Activated CD8-positive, alpha-beta memory T cell treated with anti-CD3 and anti-CD28 coated beads, Interleukin-2, amount 10 ng/mL, durations not matched to agents 7 days and 5 days (primary cell): ENCODE results near the gene SLC25A53. TPM values are rescaled to one million over a fixed set of nuclear protein-coding genes. Genes with fewer than 3 reads are reported as not detected.
"Not testable (repeated sequence)": the region's sequence is repeated elsewhere in the genome, so short reads cannot be mapped to it uniquely, and the experiment has no call there.

Experiments used
- ATAC-seq: fragments of 150-1000 bp; cut with Tn5 transposase; one replicate; pipeline ENCODE4 v1.10.0; 2021; ENCODE audit warnings: moderate library complexity
- CTCF ChIA-PET: fragments of 350-600 bp; sonication (Branson Sonifier 250); formaldehyde crosslinking; loops from one replicate; lab custom pipeline; 2021; ENCODE audit warnings: antibody characterized with exemption; lab: Charles Lee
- DNase-seq: peaks from one replicate; pipeline ENCODE4 v3.0.0-alpha.2; 2020
- H3K27ac Mint-ChIP-seq: one replicate; pipeline ENCODE4 v1.8.0; 2021; ENCODE audit warnings: mild to moderate bottlenecking, mixed read lengths
- H3K27me3 Mint-ChIP-seq: one replicate; pipeline ENCODE4 v1.8.0; 2021; ENCODE audit warnings: mixed read lengths
- H3K36me3 Mint-ChIP-seq: one replicate; pipeline ENCODE4 v1.8.0; 2021; ENCODE audit warnings: mild to moderate bottlenecking, mixed read lengths
- H3K4me1 Mint-ChIP-seq: one replicate; pipeline ENCODE4 v1.8.0; 2021; ENCODE audit warnings: mixed read lengths
- H3K4me3 Mint-ChIP-seq: one replicate; pipeline ENCODE4 v1.8.0; 2021; ENCODE audit warnings: mild to moderate bottlenecking, moderate library complexity, mixed read lengths
- H3K9me3 Mint-ChIP-seq: one replicate; pipeline ENCODE4 v1.8.0; 2022; ENCODE audit warnings: low read depth, mixed read lengths
- total RNA-seq, 2 experiments: library from RNA; stranded (reverse); gene quantifications; one replicate each; pipeline ENCODE4 v1.2.3, GENCODE V29; 2021

The SLC25A53 gene
- total RNA-seq, 2 experiments from 2014 or later = 7.4 to 9.6 TPM

DNA sequence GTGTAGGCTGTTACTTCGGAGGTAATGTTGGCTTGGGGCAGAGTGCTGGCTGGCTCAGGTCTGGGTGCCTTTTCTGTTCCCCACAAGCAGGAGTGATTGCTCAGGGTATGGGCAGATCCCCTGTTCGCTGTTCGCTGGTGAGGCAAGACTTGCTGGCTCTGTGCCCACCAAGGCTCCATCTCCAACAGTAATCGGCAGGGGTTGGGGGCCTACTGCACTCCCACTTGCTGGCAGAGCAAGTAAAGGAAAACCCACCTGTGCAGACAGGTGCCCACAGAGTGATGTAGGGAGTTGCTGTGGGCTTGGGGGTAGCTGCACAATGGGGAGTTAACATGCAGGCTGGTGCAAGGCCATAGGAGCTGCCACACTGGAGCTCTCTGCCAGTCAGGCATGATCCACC lies 72.7 kb downstream of the SLC25A53 start:
- ATAC-seq (no peak), DNase-seq (no peak)
- CTCF ChIA-PET = no interaction called here
- H3K4me3 Mint-ChIP-seq = no peak overlapping the region
- H3K27me3 Mint-ChIP-seq = peaks cover 6% of the 10 kb centered on the region
- no peak overlapping the region for H3K27ac Mint-ChIP-seq
- H3K9me3 Mint-ChIP-seq = no peaks in the 10 kb centered on the region
- H3K36me3 Mint-ChIP-seq = no peaks in the 10 kb centered on the region
- H3K4me1 Mint-ChIP-seq = no peaks in the 10 kb centered on the region

DNA sequence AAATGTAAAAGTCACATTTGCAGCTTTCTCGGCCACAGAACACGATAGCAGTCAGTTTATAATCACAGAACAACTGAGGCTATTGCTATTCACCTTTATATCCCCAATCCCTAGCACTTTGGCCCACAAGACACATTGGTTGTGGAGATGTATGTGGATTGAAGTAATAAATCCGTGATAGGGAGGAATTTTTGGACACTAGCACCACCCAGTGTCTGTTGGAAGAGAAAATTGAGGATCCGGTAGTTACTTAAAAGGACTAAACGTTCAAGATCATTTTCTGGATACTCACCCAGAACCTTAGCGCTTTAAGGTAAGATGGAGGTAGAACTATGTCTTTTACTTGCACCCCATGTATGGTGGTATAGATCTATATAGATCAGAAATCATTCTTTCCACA lies 79.0 kb downstream of the SLC25A53 start:
- ATAC-seq, DNase-seq, H3K4me1 Mint-ChIP-seq, H3K4me3 Mint-ChIP-seq, H3K27me3 Mint-ChIP-seq, H3K27ac Mint-ChIP-seq, H3K36me3 Mint-ChIP-seq, CTCF ChIA-PET, H3K9me3 Mint-ChIP-seq: not testable (repeated sequence)

DNA sequence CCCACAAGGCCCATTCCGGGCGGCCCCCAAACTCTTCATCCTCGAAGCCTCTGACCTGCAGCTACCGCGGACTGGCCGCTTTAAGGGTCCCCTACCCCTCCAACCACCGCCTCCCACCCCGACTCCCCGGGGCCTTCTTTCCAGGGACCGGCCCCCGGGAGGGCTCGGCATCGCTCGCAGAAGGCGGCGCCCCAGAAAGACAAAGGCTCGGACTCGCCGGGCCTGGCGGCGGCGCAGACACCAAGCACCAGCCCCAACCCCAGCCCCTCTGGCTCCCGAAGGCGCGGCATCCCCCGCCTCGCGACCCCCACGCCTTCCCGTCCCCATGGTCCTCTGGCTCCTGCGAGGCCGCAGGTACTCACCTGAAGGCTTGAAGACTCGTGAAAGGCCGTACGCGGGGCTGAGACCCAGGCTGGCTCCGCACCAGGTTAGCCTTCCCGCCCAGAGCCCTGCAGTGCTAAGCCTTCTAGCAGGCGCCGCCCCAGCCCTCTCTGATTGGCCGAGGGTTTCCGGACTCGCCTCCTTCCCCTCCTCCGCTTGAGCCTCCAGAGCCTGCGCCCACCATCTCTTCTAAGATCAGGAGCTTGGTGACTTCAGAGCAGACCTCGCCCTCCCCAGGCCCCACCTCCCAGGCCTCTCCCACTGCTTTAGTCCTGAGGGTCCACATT lies 80.9 kb downstream of the SLC25A53 start, which contains the start of gene TMSB15C:
TMSB15C (minus strand) TSS at position 459 of the 668 bp plus-strand sequence.
- CTCF ChIA-PET, H3K36me3 Mint-ChIP-seq, H3K9me3 Mint-ChIP-seq, DNase-seq, H3K4me1 Mint-ChIP-seq, H3K4me3 Mint-ChIP-seq, H3K27me3 Mint-ChIP-seq, H3K27ac Mint-ChIP-seq: not testable (repeated sequence)
- peak; percentile 100 for ATAC-seq

DNA sequence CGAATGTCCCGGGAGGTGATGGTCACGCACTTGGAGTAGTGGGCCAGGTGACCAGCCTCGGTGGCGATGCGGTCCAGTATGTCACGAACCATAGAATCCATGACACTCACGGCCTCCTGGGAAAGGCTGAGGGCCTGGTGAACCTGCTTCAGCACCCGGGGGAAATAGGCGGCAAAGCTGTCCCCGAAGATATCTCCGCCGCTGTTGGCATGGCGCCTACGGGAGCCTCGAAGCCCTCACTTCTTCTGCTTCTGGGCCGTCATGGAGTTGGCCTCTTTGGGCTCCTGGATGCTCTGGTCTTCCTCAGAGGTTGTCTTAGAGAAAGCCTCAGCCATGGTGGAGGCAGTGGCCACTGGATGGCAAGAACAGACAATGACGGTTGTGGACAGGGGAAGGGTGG lies 94.2 kb downstream of the SLC25A53 start:
- CTCF ChIA-PET, ATAC-seq, DNase-seq, H3K27ac Mint-ChIP-seq, H3K36me3 Mint-ChIP-seq, H3K4me3 Mint-ChIP-seq, H3K4me1 Mint-ChIP-seq, H3K27me3 Mint-ChIP-seq, H3K9me3 Mint-ChIP-seq: not testable (repeated sequence)

DNA sequence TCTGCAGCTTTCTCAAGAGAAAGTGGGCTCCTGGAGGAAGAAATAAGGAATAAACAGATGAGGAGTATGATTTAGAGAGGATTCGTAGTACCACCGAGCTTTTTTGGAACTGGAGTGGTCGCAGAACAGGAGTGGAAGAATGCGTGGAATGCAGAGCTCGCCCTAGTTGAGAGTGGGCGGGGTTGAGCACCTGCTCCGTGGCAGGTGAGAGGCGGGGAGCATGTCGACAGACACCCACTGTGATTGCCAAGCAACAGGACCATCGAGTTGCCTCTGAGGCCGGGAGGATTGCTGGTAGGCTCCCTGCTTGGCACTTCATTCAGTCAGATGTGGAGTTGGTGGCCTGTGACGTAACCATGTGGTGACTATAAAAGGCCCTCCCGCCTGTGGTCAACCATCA lies 101.9 kb downstream of the SLC25A53 start:
- DNase-seq, H3K27me3 Mint-ChIP-seq, H3K4me3 Mint-ChIP-seq, ATAC-seq, H3K4me1 Mint-ChIP-seq, H3K9me3 Mint-ChIP-seq, H3K36me3 Mint-ChIP-seq, H3K27ac Mint-ChIP-seq, CTCF ChIA-PET: not testable (repeated sequence)

Other genes with a start within 250 kb of the SLC25A53 start
- gene TMSB15B, start 194.4 kb downstream of the SLC25A53 start, total RNA-seq = 10 to 100 TPM in 1 of 2 experiments, 1 to 10 TPM in 1; 9.3 to 10.5 TPM
- gene H2BW1, start 143.3 kb downstream of the SLC25A53 start, total RNA-seq = not detected
- not detected for gene H2BW2, start 117.1 kb downstream of the SLC25A53 start, total RNA-seq
- gene TMSB15C, start 80.8 kb downstream of the SLC25A53 start, total RNA-seq = 1 to 10 TPM; 4.6 TPM
- 1 to 10 TPM; 3.3 to 3.9 TPM for gene ZCCHC18, start 44.5 kb downstream of the SLC25A53 start, total RNA-seq
- gene FAM199X, start 9.4 kb upstream of the SLC25A53 start, total RNA-seq = 10 to 100 TPM; 11.9 to 12.1 TPM
- gene ESX1, start 97.9 kb upstream of the SLC25A53 start, total RNA-seq = not detected